NK-92 treated with Interleukin-12 subunit alpha and Interleukin-12 subunit beta, amount 100 ng/mL, for 24 hours (cell line): ENCODE results near the gene PTPA.
"Not testable (repeated sequence)": the region's sequence is repeated elsewhere in the genome, so short reads cannot be mapped to it uniquely, and the experiment has no call there.

Source experiments
- DNase-seq: peaks from one replicate; lab custom pipeline; 2025; lab: John Stamatoyannopoulos, UW

The PTPA gene

GRCh38 chr9:129109952-129110739, 1.1 kb upstream of the PTPA start:
- no peak for DNase-seq

DNA sequence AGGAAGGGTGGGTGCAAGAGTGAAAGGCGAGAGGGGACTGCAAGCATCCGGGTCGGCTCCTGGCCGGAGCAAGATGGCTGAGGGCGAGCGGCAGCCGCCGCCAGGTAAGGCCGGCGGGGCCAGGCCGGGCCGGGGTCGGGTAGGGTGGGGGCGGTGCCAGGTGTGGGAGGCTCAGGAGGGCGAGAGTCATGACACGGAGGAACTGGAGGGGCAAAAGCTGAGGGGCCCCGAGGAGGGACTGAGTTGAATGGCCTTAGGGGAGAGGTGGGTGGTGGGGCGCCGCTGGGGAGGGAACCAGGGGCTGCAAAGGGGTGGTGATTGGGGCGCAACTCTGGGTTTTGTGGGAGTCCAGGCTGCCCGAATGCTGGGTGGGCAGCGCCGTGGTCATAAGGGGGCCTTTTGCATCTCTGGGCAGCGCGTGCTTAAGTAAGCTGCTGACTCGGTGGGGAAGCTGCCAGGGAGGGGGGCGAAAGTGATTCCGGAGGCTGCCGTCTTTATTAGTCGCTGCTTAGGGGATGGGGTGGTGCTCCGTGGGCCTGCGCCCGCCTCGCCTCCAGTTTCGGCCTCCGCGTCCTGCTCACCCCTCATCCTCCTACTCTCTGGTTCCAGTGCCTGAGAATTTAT, 425 bp downstream of the PTPA start:
- DNase-seq, result peak; percentile 40

DNA sequence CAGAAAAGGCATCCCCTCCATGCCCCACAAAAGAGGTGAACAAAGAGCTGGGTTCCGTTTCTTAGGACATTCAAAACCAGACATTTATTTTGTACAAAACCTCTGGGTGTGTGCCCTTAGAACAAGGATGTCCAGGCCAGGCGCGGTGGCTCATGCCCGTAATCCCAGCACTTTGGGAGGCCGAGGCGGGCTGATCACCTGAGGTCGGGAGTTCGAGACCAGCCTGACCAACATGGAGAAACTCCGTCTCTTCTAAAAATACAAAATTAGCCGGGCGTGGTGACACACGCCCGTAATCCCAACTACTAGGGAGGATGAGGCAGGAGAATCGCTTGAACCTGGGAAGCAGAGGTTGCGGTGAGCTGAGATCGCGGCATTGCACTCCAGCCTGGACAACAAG, 1.3 kb downstream of the PTPA start:
- DNase-seq, result not testable (repeated sequence)

DNA sequence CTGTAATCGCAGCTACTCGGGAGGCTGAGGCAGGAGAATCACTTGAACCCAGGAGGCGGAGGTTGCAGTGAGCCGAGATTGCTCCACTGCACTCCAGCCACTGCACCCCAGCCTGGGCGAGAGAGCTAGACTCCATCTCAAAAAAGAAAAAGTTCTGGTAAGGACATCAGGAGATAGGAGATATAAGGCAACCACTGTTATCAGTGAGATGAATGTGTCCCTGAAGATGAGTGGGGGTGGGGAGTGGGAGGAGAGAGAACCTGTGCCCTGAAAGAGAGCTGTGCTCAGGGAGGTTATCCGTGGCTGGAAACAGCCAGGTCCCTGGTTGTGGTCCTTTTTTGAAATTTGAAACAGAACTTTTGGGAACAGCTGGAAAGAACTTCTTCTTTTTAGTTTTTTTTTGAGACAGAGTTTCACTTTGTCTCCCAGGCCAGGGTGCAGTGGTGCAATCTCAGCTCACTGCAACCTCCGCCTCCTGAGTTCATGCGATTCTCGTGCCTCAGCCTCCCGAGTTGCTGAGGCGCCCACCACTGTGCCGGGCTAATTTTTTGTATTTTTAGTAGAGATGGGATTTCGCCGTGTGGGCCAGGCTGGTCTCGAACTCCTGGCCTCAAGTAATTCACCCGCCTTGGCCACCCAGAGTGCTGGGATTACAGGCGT, 2.6 kb downstream of the PTPA start:
- no peak for DNase-seq

DNA sequence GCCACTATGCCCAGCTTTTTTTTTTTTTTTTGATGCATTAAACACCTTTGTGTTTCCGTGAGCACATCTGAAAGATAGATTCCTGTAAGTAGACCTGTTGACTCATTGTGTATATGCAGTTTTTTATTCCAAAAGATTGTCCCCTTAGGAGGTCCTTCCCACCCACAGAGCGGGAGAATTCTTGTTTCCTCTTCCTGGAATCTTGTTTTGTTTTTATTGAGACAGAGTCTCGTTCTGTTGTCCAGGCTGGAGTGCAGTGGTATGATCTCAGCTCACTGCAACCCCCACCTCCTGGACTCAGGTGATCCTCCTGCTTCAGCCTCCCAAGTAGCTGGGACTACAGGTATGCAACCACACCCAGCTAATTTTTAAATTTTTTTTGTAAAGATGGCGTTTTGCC, 7.6 kb downstream of the PTPA start:
- no peak for DNase-seq

GRCh38 chr9:129121483-129121882, 10.3 kb downstream of the PTPA start:
- DNase-seq, result no peak

GRCh38 chr9:129122133-129122532, 10.9 kb downstream of the PTPA start:
- DNase-seq, result no peak

DNA sequence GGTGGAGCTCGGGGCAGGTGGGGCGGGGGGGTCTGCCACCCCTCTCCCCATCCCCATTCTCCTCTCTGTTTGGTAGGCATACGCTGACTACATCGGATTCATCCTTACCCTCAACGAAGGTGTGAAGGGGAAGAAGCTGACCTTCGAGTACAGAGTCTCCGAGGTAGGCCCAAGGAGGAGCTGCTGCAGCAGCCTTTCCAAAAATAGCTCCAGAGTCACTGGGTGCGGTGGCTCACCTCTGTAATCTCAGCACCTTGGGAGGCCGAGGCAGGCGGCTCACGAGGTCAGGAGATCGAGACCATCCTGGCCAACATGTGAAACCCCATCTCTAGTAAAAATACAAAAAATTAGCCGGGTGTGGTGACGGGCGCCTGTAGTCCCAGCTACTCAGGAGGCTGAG, 11.8 kb downstream of the PTPA start:
- DNase-seq, result not testable (repeated sequence)

GRCh38 chr9:129124506-129125069, 13.4 kb downstream of the PTPA start:
- no peak for DNase-seq

GRCh38 chr9:129125478-129125877, 14.3 kb downstream of the PTPA start:
- DNase-seq, result no peak

DNA sequence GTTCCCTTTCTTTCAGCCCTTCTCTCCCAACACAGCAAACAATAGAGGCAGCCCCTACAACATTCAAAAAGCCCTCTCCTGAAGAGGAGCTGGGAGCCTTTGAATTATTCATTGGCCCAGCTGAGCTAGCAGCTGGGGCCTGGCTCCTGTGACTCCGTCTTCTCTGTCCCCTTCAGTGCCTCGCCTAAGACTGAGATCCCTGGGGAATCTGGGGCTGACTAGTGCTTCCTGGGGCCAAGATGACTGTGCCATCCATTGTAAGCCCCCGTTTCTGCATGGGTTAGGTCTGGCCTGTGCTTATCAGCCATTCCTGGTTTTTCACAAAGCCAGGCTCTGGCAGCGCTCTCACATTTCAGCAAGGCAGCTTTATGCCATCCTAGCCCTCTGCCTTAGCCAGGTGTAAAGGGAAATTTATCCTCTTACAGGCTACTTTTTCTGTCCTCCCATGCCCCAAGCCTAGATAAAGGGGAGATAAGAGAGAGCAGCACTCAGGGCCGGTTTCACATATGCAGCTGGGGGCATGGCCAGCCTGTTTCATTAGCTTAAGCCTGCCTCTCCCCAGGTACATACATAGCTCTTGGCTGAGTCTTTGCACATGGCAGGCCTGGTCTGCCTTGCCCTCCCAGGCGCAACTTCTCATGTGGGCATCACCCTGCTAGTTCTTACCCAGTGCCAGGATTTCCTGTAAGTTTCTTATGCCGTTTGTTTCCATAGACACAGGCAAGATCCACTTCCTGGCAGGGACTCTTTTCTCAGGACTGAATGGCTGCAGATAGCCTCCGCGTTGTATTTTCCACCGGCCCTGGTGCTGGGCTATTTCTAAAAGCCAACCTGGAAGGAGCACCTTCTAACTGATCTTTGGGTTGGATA, 15.8 kb downstream of the PTPA start:
- DNase-seq, result no peak

GRCh38 chr9:129128689-129129088, 17.5 kb downstream of the PTPA start:
- DNase-seq, result no peak

- DNase-seq, result not testable (repeated sequence)
These were observed 19.1 kb downstream of the PTPA start for GRCh38 chr9:129130271-129130670.

- DNase-seq, result no peak
These were observed 19.6 kb downstream of the PTPA start for GRCh38 chr9:129130791-129131190.

- peak; percentile 30 for DNase-seq
These were observed 20.3 kb downstream of the PTPA start for GRCh38 chr9:129131300-129132145.

DNA sequence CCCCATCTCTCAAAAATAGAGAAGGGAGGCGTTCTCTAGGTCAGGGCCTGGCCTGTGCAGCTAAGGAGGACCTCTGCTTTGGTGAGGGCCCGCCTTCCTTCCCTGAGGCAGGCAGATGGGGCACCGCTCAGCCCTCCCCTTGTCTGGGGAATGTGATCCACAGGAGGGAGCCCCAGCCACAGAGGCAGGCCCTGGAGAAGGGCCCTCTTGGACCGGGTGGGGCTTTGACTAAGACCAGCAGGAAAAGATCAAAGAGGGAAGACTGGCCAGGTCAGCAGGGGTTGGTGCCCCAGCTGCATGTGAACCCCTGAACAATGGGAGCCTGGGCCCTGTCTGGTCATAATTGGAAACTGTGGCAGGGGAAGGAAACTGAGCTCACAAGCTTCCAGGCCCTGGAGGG, 21.9 kb downstream of the PTPA start:
- no peak for DNase-seq

GRCh38 chr9:129135476-129135875, 24.3 kb downstream of the PTPA start:
- no peak for DNase-seq

- no peak for DNase-seq
These were observed 25.3 kb downstream of the PTPA start for GRCh38 chr9:129136446-129137035.

- no peak for DNase-seq
These were observed 26.3 kb downstream of the PTPA start for GRCh38 chr9:129137292-129138143.

DNA sequence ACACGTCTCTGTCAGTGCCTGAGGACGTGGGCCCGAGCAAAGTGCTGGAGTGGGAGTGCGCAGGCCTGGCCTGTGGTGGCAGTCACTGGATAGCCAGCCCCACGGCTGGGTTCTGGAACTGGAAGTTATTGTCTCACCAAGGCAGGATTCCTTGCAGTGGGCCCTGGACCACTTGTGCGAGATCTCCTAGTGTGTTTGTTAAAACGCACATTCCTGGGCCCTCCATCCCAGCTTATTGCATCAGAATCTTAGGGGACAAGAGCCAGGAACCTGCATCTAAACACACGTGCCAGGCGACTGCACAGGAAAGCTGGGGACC, 26.9 kb downstream of the PTPA start:
- no peak for DNase-seq
